Heart left ventricle (tissue), 16 donors: ENCODE results near the gene ACOX1. TPM values are rescaled to one million over a fixed set of nuclear protein-coding genes. Genes with fewer than 3 reads are reported as not detected.
A peak's percentile ranks its signal among the peaks of the same experiment; 100 is the strongest.

Source experiments
- ATAC-seq, 4 donors: fragments of 200-7000 bp; cut with Tn5 transposase; one replicate each; pipeline ENCODE4 v1.9.1; 2020 to 2022; ENCODE audit warnings: moderate library complexity in 4 of 4, mild to moderate bottlenecking in 3 of 4, moderate number of reproducible peaks in 1 of 4
- DNase-seq, 5 donors: peaks; one replicate each; pipeline ENCODE4 v3.0.0-alpha.2; 2020
- H3K27ac ChIP-seq, 12 donors: fragments of 200-600 bp; sonication (generic) in 4 of 12; one replicate each; pipeline versions ENCODE4 v1.5.0 to v1.8.0; 2016 to 2022; ENCODE audit warnings: mild to moderate bottlenecking in 2 of 12
- H3K27me3 ChIP-seq, 9 donors: fragments of 200-600 bp; sonication (generic) in 2 of 9; one replicate each; pipeline versions ENCODE4 v1.5.1 to v1.8.0; 2016 to 2022; ENCODE audit warnings: mild to moderate bottlenecking in 3 of 9
- H3K36me3 ChIP-seq, 9 donors: fragments of 200-600 bp; sonication (generic) in 2 of 9; one replicate each; pipeline versions ENCODE4 v1.5.0 to v1.8.0; 2018 to 2022; ENCODE audit warnings: mild to moderate bottlenecking in 2 of 9
- H3K4me1 ChIP-seq, 12 donors: fragments of 200-600 bp; sonication (generic) in 4 of 12; one replicate each; pipeline versions ENCODE4 v1.5.0 to v1.8.0; 2016 to 2022; ENCODE audit warnings: mild to moderate bottlenecking in 3 of 12
- H3K4me3 ChIP-seq, 12 donors: fragments of 200-600 bp; sonication (generic) in 4 of 12; one replicate each; pipeline versions ENCODE4 v1.5.0 to v1.8.0; 2017 to 2022; ENCODE audit warnings: mild to moderate bottlenecking in 9 of 12, moderate library complexity in 4 of 12
- H3K9me3 ChIP-seq, 12 donors: fragments of 200-600 bp; sonication (generic) in 4 of 12; one replicate each; pipeline versions ENCODE4 v1.5.0 to v1.8.0; 2016 to 2022; ENCODE audit warnings: mild to moderate bottlenecking in 1 of 12
- POLR2A ChIP-seq, 2 donors: fragments of 450-650 bp; IDR thresholded peaks; one replicate each; pipeline ENCODE4 v1.6.1; 2017; ENCODE audit warnings: antibody characterized with exemption in 2 of 2, mild to moderate bottlenecking in 2 of 2, moderate library complexity in 2 of 2
- WGBS, 4 donors: extraction: QIAGEN DNeasy Blood & Tissue Kit in 2 of 4; methylation state at CpG; one replicate each; pipeline versions ENCODE4 v1.1.5 to v1.1.7; 2013 to 2018; 5-methylcytosine and 5-hydroxymethylcytosine counted together
- intact Hi-C, 10 donors: fragments of 100-400 bp; cut with DNase I; formaldehyde crosslinking; loops; one replicate each; pipeline versions ENCODE4 v1.11.1 to v1.14.2; 2022
- polyA plus RNA-seq, 2 donors: library from polyadenylated mRNA; stranded (reverse); fragments of 200-250 nt; gene quantifications; one replicate each; pipeline ENCODE4 v1.2.3, GENCODE V29; 2013
- total RNA-seq, 9 donors: library from RNA; depleted of rRNA in 2 of 9; stranded (reverse); fragments of >200 nt in 2 of 9; fragmentation: NEBNext Ultra II Directional in 3 of 9; extraction: Animal tissue kit (Norgen Biotek cat#: 25700) in 3 of 9; gene quantifications; one replicate each; pipeline versions ENCODE4 v1.1.0 to v1.2.4, GENCODE V29; 2016 to 2023
- TF ChIP-seq, protein P1 (sequence below), 12 donors: fragments of 200-600 bp; sonication (generic) in 4 of 12; IDR thresholded peaks; one replicate each; pipeline versions ENCODE4 v1.5.0 to v1.8.0; 2018 to 2022; ENCODE audit warnings: antibody characterized with exemption in 12 of 12, mild to moderate bottlenecking in 5 of 12
- donor health status: ischemic (EF 13 %, LVEDD 7.1; RV severe dilation, severe dysfunction).
- donor health status: healthy with polysubstance abuse.
- donor health status: DM: no; HTN: yes; CAD: no.
- donor health status: DM: no; HTN: no; CAD: no.
- donor health status: ischemic (EF 25% LVEDD 6.9; RV normal size, moderate dysfunction).
- donor health status: ischemic (EF 25% LVEDD 5.7; RV mildly dilated, moderate dysfunction).
- donor health status: healthy.
- donor health status: DM: yes; HTN: yes; CAD: no.
- donor health status: ischemic (EF 35%, LVEDD 5.7; RV mildly dilated, moderate dysfunction).
- donor health status: nonischemic (EF 11% LVEDD 7.7; RV severe dilation, severe dysfunction).
- donor health status: DM: yes; HTN: yes; CAD: no.
- donor health status: PGD.
- donor health status: ischemic (EF 29% LVEDD 5.4; RV normal size, mild dysfunction).
- donor health status: nonischemic (EF 23%, LVEDD 6.1; RV moderate dilation, normal function).

The ACOX1 gene
- total and polyA plus RNA-seq, 11 donors = 19.5 to 117 (median 78.3) TPM

DNA sequence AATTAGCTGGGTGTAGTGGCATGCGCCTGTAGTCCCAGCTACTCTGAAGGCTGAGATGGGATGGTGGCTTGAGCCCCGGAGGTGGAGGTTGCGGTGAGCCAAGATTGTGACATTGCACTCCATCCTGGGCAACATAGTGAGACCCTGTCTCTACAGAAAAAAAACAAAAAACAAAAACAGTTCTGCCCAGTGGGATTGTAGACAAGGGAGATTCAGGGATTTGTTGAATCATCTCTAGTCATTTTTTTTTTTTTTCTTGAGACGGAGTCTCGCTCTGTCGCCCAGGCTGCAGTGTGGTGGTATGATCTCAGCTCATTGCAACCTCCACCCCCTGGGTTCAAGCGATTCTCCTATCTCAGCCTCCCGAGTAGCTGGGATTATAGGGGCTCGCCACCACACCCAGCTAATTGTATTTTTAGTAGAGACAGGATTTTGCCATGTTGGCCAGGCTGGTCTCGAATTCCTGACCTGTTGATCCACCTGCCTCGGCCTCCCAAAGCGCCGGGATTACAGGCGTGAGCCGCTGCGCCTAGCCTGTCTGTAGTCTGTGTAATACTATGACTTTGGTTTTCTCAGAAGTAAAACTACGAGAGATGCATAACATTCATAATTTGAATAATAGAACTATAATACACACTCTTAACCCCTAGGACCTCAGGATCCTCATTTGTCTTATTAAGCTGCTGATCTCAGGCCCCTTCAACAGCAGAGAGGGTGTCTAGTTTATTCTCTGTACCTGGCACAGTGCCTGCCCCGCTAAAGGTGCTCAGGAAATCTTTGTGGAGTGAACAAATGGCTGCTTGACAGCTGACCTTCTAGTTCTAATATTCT, 1.4 kb upstream of the ACOX1 start:
- Histone ChIP-seq H3K36me3 (peaks cover 0 to 14% (median 0%) of the 10 kb centered on the region in 9 donors), H3K27me3 (no peaks in the 10 kb centered on the region), H3K9me3 (no peaks in the 10 kb centered on the region), H3K4me1 (peaks cover 0 to 59% (median 35%) of the 10 kb centered on the region in 12 donors), H3K27ac (peak overlapping the region; percentile 92 to 100 (median 98)), H3K4me3 (peak overlapping the region; percentile 59 to 93 (median 79))
- DNase-seq = no peak
- intact Hi-C loops = no loop called here
- no peak for ATAC-seq
- 87 to 90% (median 89%) methylated on average over 18 of the region's 18 CpGs for WGBS, 4 donors
- no peak for TF ChIP-seq POLR2A (IDR thresholded peaks at IDR 0.05)
- TF ChIP-seq, protein P1, sequence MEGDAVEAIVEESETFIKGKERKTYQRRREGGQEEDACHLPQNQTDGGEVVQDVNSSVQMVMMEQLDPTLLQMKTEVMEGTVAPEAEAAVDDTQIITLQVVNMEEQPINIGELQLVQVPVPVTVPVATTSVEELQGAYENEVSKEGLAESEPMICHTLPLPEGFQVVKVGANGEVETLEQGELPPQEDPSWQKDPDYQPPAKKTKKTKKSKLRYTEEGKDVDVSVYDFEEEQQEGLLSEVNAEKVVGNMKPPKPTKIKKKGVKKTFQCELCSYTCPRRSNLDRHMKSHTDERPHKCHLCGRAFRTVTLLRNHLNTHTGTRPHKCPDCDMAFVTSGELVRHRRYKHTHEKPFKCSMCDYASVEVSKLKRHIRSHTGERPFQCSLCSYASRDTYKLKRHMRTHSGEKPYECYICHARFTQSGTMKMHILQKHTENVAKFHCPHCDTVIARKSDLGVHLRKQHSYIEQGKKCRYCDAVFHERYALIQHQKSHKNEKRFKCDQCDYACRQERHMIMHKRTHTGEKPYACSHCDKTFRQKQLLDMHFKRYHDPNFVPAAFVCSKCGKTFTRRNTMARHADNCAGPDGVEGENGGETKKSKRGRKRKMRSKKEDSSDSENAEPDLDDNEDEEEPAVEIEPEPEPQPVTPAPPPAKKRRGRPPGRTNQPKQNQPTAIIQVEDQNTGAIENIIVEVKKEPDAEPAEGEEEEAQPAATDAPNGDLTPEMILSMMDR (IDR thresholded peaks at IDR 0.05) = no peak

DNA sequence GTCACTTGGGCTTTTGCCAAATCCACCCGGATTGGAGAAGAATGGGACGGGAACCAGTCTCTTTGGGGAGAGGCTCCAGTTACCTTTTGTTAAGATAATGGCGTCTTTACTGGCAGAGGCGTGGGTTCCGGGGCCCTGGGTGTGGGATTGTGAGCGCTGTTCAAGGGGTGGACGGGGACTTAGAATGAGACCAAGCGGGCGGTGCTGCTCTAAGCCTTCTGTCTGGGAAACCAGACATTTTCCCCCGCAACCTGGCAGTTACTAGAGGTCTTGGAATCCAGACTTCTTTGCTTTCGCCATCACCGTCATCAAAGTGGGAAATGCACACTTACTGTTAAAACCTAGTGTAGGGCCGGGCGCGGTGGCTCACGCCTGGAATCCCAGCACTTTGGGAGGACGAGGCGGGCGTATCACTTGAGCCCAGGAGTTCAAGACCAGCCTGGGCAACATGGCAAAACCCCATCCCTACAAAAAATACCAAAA, 780 bp upstream of the ACOX1 start:
- peak overlapping the region; percentile 92 to 100 (median 98) for H3K27ac ChIP-seq
- H3K36me3 ChIP-seq = peaks cover 0 to 16% (median 0%) of the 10 kb centered on the region in 9 donors
- ATAC-seq (peak; percentile 23 to 46 (median 38)), DNase-seq (no peak)
- peaks cover 0 to 64% (median 35%) of the 10 kb centered on the region in 12 donors for H3K4me1 ChIP-seq
- H3K27me3 ChIP-seq = no peaks in the 10 kb centered on the region
- peak overlapping the region; percentile 59 to 93 (median 79) for H3K4me3 ChIP-seq
- intact Hi-C loops = loop anchor here in 3 of 10 donors (2.0 to 5.0 kb wide), 2 partner anchors 37 to 75 kb away; partner anchors contain the start of genes FBF1 (in 2 of the 3) and MRPL38 (in 2 of the 3)
- no peak for TF ChIP-seq POLR2A (IDR thresholded peaks at IDR 0.05)
- TF ChIP-seq, protein P1 (IDR thresholded peaks at IDR 0.05) = no peak
- WGBS, 4 donors = 4 to 13% (median 6%) methylated on average over 18 to 19 of the region's 19 CpGs
- H3K9me3 ChIP-seq = no peaks in the 10 kb centered on the region

DNA sequence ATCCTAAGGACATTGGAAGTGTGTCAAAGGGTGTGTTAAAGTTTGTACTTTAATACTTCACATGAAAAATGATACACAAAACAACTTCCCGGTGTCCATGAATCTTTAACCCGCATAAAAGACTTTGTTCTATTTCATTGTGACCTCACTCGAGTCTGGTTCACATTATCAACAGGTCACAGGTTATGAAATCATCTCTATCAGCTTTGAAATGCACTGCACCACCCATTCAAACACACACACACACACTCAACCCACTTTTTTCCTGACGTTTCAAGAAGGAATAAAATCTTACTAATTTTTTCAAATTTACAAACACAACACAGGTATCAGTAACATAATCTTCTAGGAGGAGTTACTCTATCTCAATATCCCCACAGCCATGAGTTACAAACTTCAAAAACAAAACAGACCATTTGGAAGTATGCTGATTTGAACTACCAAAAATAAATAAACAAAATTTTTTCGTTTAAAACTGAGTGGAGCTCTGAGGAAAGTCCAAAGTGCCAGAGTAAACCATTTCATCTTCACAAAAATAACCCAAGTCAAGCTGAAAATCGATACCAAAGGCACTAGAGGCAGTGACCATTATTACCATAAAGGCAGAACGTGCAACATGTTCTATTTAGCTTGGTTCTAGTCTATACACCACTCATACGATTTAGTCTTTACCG, 2.7 kb downstream of the ACOX1 start:
- TF ChIP-seq, protein P1 (IDR thresholded peaks at IDR 0.05) = no peak
- TF ChIP-seq POLR2A (IDR thresholded peaks at IDR 0.05) = no peak
- DNase-seq = no peak
- Histone ChIP-seq H3K27me3 (no peaks in the 10 kb centered on the region), H3K4me1 (peaks cover 0 to 64% (median 39%) of the 10 kb centered on the region in 12 donors), H3K9me3 (no peaks in the 10 kb centered on the region), H3K27ac (peak overlapping the region in 8 of 12 donors; percentile 33 to 68 (median 50)), H3K4me3 (peak overlapping the region in 8 of 12 donors; percentile 0 to 24 (median 8)), H3K36me3 (peaks cover 0 to 50% (median 23%) of the 10 kb centered on the region in 9 donors)
- intact Hi-C loops = loop anchor here in 2 of 10 donors (5.0 kb wide), 1 partner anchor 34 kb away; the partner anchor contains the start of gene FBF1 (in 2 of the 2)
- ATAC-seq = no peak
- 46 to 50% (median 48%) methylated on average over 9 of the region's 9 CpGs for WGBS, 4 donors
